ENCODE measurements around the gene NHP2. TPM values are rescaled to one million over a fixed set of nuclear protein-coding genes. Genes with fewer than 3 reads are reported as not detected.

NHP2 gene
- total and polyA plus RNA-seq, 3 experiments from 2014 or later = 219 to 311 (median 298) TPM

GRCh38 chr5:178120607-178121357 lies 32.9 kb downstream of the NHP2 start:
- POLR2A ChIA-PET = interaction anchor here (0.5 to 1.7 kb wide), 3 partner anchors 10 to 816 kb away, joined by 3 to 6 read pairs (median 4); partner anchors contain the start of genes NHP2 and RMND5B
- H3K36me3 Mint-ChIP-seq = peaks cover 0 to 3% (median 0%) of the 10 kb centered on the region in 3 donors
- H3K27me3 Mint-ChIP-seq = peaks cover 0 to 5% of the 10 kb centered on the region in 2 donors
- Histone ChIP-seq H3K27me3 (ENCODE audit: insufficient read depth, low read length, poor library complexity, severe bottlenecking) (no peaks in the 10 kb centered on the region), H3K4me1 (ENCODE audit: insufficient read depth, low read length) (peaks cover 46% of the 10 kb centered on the region), H3K36me3 (ENCODE audit: insufficient read depth, low read length) (no peaks in the 10 kb centered on the region), H3K9me3 (ENCODE audit: low read length) (no peaks in the 10 kb centered on the region), H3K4me3 (ENCODE audit: low read length) (peak overlapping the region; percentile 23), H3K27ac (ENCODE audit: low read depth, low read length) (no peak overlapping the region)
- peaks cover 19 to 46% (median 23%) of the 10 kb centered on the region in 3 donors for H3K4me1 Mint-ChIP-seq
- H3K4me3 Mint-ChIP-seq = peak overlapping the region in 6 of 7 donors; percentile 26 to 83 (median 44)
- peak; percentile 65 to 93 (median 78) for DNase-seq
- H3K27ac Mint-ChIP-seq = peak overlapping the region in 5 of 8 donors; percentile 50 to 81 (median 68)
- CTCF ChIA-PET = interaction anchor here (0.9 to 4.4 kb wide), 21 partner anchors 9 to 87 kb away, joined by 3 to 46 read pairs (median 7); partner anchors contain the start of gene NHP2
- H3K9me3 Mint-ChIP-seq = no peaks in the 10 kb centered on the region

- ChIA-PET CTCF (interaction anchor here (0.9 to 4.4 kb wide), 20 partner anchors 10 to 87 kb away, joined by 3 to 46 read pairs (median 8); partner anchors contain the start of gene NHP2), POLR2A (interaction anchor here (0.5 to 1.7 kb wide), 3 partner anchors 10 to 815 kb away, joined by 3 to 6 read pairs (median 4); partner anchors contain the start of genes NHP2 and RMND5B)
- DNase-seq = no peak
- H3K27ac Mint-ChIP-seq = no peak overlapping the region
- no peak overlapping the region for H3K4me3 Mint-ChIP-seq
- H3K9me3 Mint-ChIP-seq = no peaks in the 10 kb centered on the region
- Histone ChIP-seq H3K27me3 (ENCODE audit: insufficient read depth, low read length, poor library complexity, severe bottlenecking) (no peaks in the 10 kb centered on the region), H3K9me3 (ENCODE audit: low read length) (no peaks in the 10 kb centered on the region), H3K4me3 (ENCODE audit: low read length) (no peak overlapping the region), H3K27ac (ENCODE audit: low read depth, low read length) (no peak overlapping the region), H3K36me3 (ENCODE audit: insufficient read depth, low read length) (no peaks in the 10 kb centered on the region), H3K4me1 (ENCODE audit: insufficient read depth, low read length) (peaks cover 53% of the 10 kb centered on the region)
- H3K4me1 Mint-ChIP-seq = peaks cover 25 to 53% (median 30%) of the 10 kb centered on the region in 3 donors
- peaks cover 0 to 5% of the 10 kb centered on the region in 2 donors for H3K27me3 Mint-ChIP-seq
- peaks cover 0 to 3% (median 0%) of the 10 kb centered on the region in 3 donors for H3K36me3 Mint-ChIP-seq
These were observed 33.6 kb downstream of the NHP2 start for GRCh38 chr5:178119915-178120606.

- H3K36me3 Mint-ChIP-seq = peaks cover 0 to 2% (median 0%) of the 10 kb centered on the region in 3 donors
- peak overlapping the region in 1 of 8 donors; percentile 38 for H3K27ac Mint-ChIP-seq
- Histone ChIP-seq H3K27me3 (ENCODE audit: insufficient read depth, low read length, poor library complexity, severe bottlenecking) (no peaks in the 10 kb centered on the region), H3K9me3 (ENCODE audit: low read length) (no peaks in the 10 kb centered on the region), H3K4me3 (ENCODE audit: low read length) (no peak overlapping the region), H3K36me3 (ENCODE audit: insufficient read depth, low read length) (no peaks in the 10 kb centered on the region), H3K4me1 (ENCODE audit: insufficient read depth, low read length) (peaks cover 65% of the 10 kb centered on the region), H3K27ac (ENCODE audit: low read depth, low read length) (no peak overlapping the region)
- peak overlapping the region in 1 of 7 donors; percentile 38 for H3K4me3 Mint-ChIP-seq
- H3K4me1 Mint-ChIP-seq = peaks cover 35 to 60% (median 40%) of the 10 kb centered on the region in 3 donors
- no peaks in the 10 kb centered on the region for H3K9me3 Mint-ChIP-seq
- POLR2A ChIA-PET = no interaction called here
- CTCF ChIA-PET = interaction anchor here (1.0 to 4.0 kb wide), 6 partner anchors 13 to 41 kb away, joined by 3 to 43 read pairs (median 4); partner anchors contain the start of gene NHP2
- no peak for DNase-seq
- peaks cover 0 to 5% of the 10 kb centered on the region in 2 donors for H3K27me3 Mint-ChIP-seq
These were observed 35.6 kb downstream of the NHP2 start for GRCh38 chr5:178117923-178118701.

- DNase-seq = peak; percentile 77 to 92 (median 86)
- no peaks in the 10 kb centered on the region for H3K27me3 ChIP-seq (ENCODE audit: insufficient read depth, low read length, poor library complexity, severe bottlenecking)
- peak overlapping the region; percentile 65 for H3K27ac ChIP-seq (ENCODE audit: low read depth, low read length)
- Mint-ChIP-seq H3K36me3 (peaks cover 0 to 2% (median 0%) of the 10 kb centered on the region in 3 donors), H3K27ac (peak overlapping the region; percentile 45 to 98 (median 98)), H3K9me3 (no peaks in the 10 kb centered on the region), H3K4me3 (peak overlapping the region; percentile 74 to 95 (median 84)), H3K27me3 (peaks cover 0 to 5% of the 10 kb centered on the region in 2 donors), H3K4me1 (peaks cover 41 to 61% (median 44%) of the 10 kb centered on the region in 3 donors)
- no peaks in the 10 kb centered on the region for H3K9me3 ChIP-seq (ENCODE audit: low read length)
- no peaks in the 10 kb centered on the region for H3K36me3 ChIP-seq (ENCODE audit: insufficient read depth, low read length)
- peak overlapping the region; percentile 34 for H3K4me3 ChIP-seq (ENCODE audit: low read length)
- ChIA-PET POLR2A (interaction anchor here (0.6 to 1.0 kb wide), 3 partner anchors 15 to 100 kb away, joined by 3 to 6 read pairs (median 3); no protein-coding TSS in a partner anchor), CTCF (interaction anchor here (1.0 to 1.8 kb wide), 5 partner anchors 11 to 40 kb away, joined by 3 to 14 read pairs (median 4); partner anchors contain the start of gene NHP2)
- peaks cover 61% of the 10 kb centered on the region for H3K4me1 ChIP-seq (ENCODE audit: insufficient read depth, low read length)
These were observed 37.4 kb downstream of the NHP2 start for GRCh38 chr5:178116143-178116885.

- ChIA-PET CTCF (interaction anchor here (1.0 to 1.8 kb wide), 3 partner anchors 11 to 40 kb away, joined by 3 to 14 read pairs (median 4); no protein-coding TSS in a partner anchor), POLR2A (interaction anchor here (0.6 to 1.0 kb wide), 2 partner anchors 16 to 101 kb away, joined by 3 read pairs; no protein-coding TSS in a partner anchor)
- H3K4me1 ChIP-seq (ENCODE audit: insufficient read depth, low read length) = peaks cover 56% of the 10 kb centered on the region
- H3K4me3 Mint-ChIP-seq = peak overlapping the region; percentile 74 to 95 (median 84)
- peak overlapping the region; percentile 29 for H3K27ac ChIP-seq (ENCODE audit: low read depth, low read length)
- H3K9me3 Mint-ChIP-seq = no peaks in the 10 kb centered on the region
- H3K27me3 ChIP-seq (ENCODE audit: insufficient read depth, low read length, poor library complexity, severe bottlenecking) = no peaks in the 10 kb centered on the region
- H3K4me1 Mint-ChIP-seq = peaks cover 39 to 56% (median 41%) of the 10 kb centered on the region in 3 donors
- H3K27me3 Mint-ChIP-seq = peaks cover 0 to 5% of the 10 kb centered on the region in 2 donors
- H3K4me3 ChIP-seq (ENCODE audit: low read length) = no peak overlapping the region
- H3K36me3 Mint-ChIP-seq = peaks cover 0 to under 1% (median 0%) of the 10 kb centered on the region in 3 donors
- H3K9me3 ChIP-seq (ENCODE audit: low read length) = no peaks in the 10 kb centered on the region
- peak overlapping the region; percentile 45 to 98 (median 98) for H3K27ac Mint-ChIP-seq
- DNase-seq = peak in 2 of 5 donors; percentile 17 to 38
- no peaks in the 10 kb centered on the region for H3K36me3 ChIP-seq (ENCODE audit: insufficient read depth, low read length)
These were observed 37.9 kb downstream of the NHP2 start for GRCh38 chr5:178115814-178116142.

- ChIA-PET CTCF (interaction anchor here (0.8 to 1.8 kb wide), 7 partner anchors 10 to 39 kb away, joined by 3 to 14 read pairs (median 3); partner anchors contain the start of gene NHP2), POLR2A (interaction anchor here (1.1 kb wide), 1 partner anchor 16 kb away, joined by 3 read pairs; the partner anchor contains the start of gene RMND5B)
- Histone ChIP-seq H3K36me3 (ENCODE audit: insufficient read depth, low read length) (no peaks in the 10 kb centered on the region), H3K4me3 (ENCODE audit: low read length) (peak overlapping the region; percentile 64), H3K27me3 (ENCODE audit: insufficient read depth, low read length, poor library complexity, severe bottlenecking) (no peaks in the 10 kb centered on the region), H3K4me1 (ENCODE audit: insufficient read depth, low read length) (peaks cover 51% of the 10 kb centered on the region), H3K27ac (ENCODE audit: low read depth, low read length) (peak overlapping the region; percentile 55), H3K9me3 (ENCODE audit: low read length) (no peaks in the 10 kb centered on the region)
- DNase-seq = peak; percentile 34 to 67 (median 52)
- peak overlapping the region; percentile 74 to 95 (median 85) for H3K4me3 Mint-ChIP-seq
- H3K4me1 Mint-ChIP-seq = peaks cover 37 to 53% (median 40%) of the 10 kb centered on the region in 3 donors
- H3K36me3 Mint-ChIP-seq = no peaks in the 10 kb centered on the region
- peaks cover 0 to 5% of the 10 kb centered on the region in 2 donors for H3K27me3 Mint-ChIP-seq
- peak overlapping the region; percentile 45 to 98 (median 98) for H3K27ac Mint-ChIP-seq
- no peaks in the 10 kb centered on the region for H3K9me3 Mint-ChIP-seq
These were observed 38.4 kb downstream of the NHP2 start for GRCh38 chr5:178115136-178115813.
